ENCODE data around the gene NIPSNAP2. TPM values are rescaled to one million over a fixed set of nuclear protein-coding genes. Genes with fewer than 3 reads are reported as not detected.

The NIPSNAP2 gene
- total and polyA plus RNA-seq, 2 of the 13 experiments (the other 11 are each of a cell fraction or from before 2014, with no cell fraction given), result 40.3 to 61.5 TPM

DNA sequence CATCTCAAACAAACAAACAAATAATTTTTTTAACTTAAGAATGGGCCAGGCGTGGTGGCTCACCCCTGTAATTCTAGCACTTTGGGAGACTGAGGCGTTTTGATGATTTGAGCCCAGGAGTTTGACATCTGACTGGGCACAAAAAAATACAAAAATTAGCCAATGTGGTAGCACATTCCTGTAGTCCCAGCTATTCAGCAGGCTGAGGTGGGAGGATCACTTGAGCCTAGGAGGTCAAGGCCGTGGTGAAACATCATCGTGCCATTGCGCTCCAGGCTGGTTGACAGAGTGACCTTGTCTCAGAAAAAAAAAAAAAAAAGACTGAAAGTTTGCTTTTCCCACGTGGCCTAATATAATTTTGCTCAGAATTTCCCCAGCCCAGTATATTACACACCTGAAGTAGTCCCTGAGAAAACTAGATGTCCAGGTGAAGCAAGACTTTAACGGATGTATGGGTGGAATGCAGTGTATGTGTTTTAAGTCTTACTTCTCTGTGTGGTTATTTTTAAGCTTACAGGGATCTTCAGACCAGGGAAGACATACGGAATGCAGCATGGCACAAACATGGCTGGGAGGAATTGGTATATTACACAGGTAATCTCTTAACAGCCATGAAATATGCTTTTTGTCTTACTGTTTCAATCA lies 32.6 kb downstream of the NIPSNAP2 start (continued):
- TF ChIP-seq, protein P1, sequence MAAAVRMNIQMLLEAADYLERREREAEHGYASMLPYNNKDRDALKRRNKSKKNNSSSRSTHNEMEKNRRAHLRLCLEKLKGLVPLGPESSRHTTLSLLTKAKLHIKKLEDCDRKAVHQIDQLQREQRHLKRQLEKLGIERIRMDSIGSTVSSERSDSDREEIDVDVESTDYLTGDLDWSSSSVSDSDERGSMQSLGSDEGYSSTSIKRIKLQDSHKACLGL (CRISPR knock-in tag; IDR thresholded peaks at IDR 0.05), result no peak
- 0 out of 2 replicates have a peak, but pooled peaks have one; percentile 39 for TF ChIP-seq YEATS4 (CRISPR knock-in tag; IDR thresholded peaks at IDR 0.05; ENCODE audit: borderline replicate concordance)
- TF ChIP-seq CENPT (CRISPR knock-in tag; IDR thresholded peaks at IDR 0.05; ENCODE audit: low read depth), result no peak
- no peak for TF ChIP-seq GABPA (IDR thresholded peaks at IDR 0.05; ENCODE audit: low read depth, low read length)
- TF ChIP-seq GABPA (CRISPR knock-in tag; IDR thresholded peaks at IDR 0.05; ENCODE audit: low read depth), result peak; percentile 33; the same call in 1 of the 2 replicates
- no peak for TF ChIP-seq RARG (CRISPR knock-in tag; IDR thresholded peaks at IDR 0.05; ENCODE audit: low read depth)
- TF ChIP-seq, protein P2, sequence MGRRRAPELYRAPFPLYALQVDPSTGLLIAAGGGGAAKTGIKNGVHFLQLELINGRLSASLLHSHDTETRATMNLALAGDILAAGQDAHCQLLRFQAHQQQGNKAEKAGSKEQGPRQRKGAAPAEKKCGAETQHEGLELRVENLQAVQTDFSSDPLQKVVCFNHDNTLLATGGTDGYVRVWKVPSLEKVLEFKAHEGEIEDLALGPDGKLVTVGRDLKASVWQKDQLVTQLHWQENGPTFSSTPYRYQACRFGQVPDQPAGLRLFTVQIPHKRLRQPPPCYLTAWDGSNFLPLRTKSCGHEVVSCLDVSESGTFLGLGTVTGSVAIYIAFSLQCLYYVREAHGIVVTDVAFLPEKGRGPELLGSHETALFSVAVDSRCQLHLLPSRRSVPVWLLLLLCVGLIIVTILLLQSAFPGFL (CRISPR knock-in tag; IDR thresholded peaks at IDR 0.05), result no peak
- TF ChIP-seq ZNF556 (CRISPR knock-in tag; IDR thresholded peaks at IDR 0.05; ENCODE audit: borderline replicate concordance), result no peak
- 0 out of 2 replicates have a peak, but pooled peaks have one; percentile 44 for TF ChIP-seq KLF12 (CRISPR knock-in tag; IDR thresholded peaks at IDR 0.05; ENCODE audit: borderline replicate concordance)
- peak; percentile 95 for TF ChIP-seq NR2F6 (IDR thresholded peaks at IDR 0.05)
- TF ChIP-seq NR2F6 (CRISPR knock-in tag; IDR thresholded peaks at IDR 0.05), result peak; percentile 98
- TF ChIP-seq KLF16 (CRISPR knock-in tag; IDR thresholded peaks at IDR 0.05), result 0 out of 4 replicates have a peak, but pooled peaks of 1 of the 2 experiments have one; percentile 52
- TF ChIP-seq SCMH1 (CRISPR knock-in tag; IDR thresholded peaks at IDR 0.05; ENCODE audit: borderline replicate concordance), result no peak
- TF ChIP-seq, protein P3, sequence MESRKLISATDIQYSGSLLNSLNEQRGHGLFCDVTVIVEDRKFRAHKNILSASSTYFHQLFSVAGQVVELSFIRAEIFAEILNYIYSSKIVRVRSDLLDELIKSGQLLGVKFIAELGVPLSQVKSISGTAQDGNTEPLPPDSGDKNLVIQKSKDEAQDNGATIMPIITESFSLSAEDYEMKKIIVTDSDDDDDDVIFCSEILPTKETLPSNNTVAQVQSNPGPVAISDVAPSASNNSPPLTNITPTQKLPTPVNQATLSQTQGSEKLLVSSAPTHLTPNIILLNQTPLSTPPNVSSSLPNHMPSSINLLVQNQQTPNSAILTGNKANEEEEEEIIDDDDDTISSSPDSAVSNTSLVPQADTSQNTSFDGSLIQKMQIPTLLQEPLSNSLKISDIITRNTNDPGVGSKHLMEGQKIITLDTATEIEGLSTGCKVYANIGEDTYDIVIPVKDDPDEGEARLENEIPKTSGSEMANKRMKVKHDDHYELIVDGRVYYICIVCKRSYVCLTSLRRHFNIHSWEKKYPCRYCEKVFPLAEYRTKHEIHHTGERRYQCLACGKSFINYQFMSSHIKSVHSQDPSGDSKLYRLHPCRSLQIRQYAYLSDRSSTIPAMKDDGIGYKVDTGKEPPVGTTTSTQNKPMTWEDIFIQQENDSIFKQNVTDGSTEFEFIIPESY (CRISPR knock-in tag; IDR thresholded peaks at IDR 0.05), result no peak
- peak; percentile 93 for TF ChIP-seq ESRRA (CRISPR knock-in tag; IDR thresholded peaks at IDR 0.05; ENCODE audit: low read depth)
- TF ChIP-seq SATB2 (CRISPR knock-in tag; IDR thresholded peaks at IDR 0.05), result no peak
- TF ChIP-seq ZNF577 (CRISPR knock-in tag; IDR thresholded peaks at IDR 0.05; ENCODE audit: borderline replicate concordance, low read depth), result no peak
- TF ChIP-seq SIX1 (CRISPR knock-in tag; IDR thresholded peaks at IDR 0.05; ENCODE audit: borderline replicate concordance), result peak; percentile 52; the same call in 1 of the 2 replicates
- TF ChIP-seq SUZ12 (IDR thresholded peaks at IDR 0.05; ENCODE audit: low read depth, low read length), result no peak
- peak; percentile 48 for TF ChIP-seq ASH2L (IDR thresholded peaks at IDR 0.05; ENCODE audit: insufficient read length, low read depth, low read length)
- TF ChIP-seq ZBTB7B (CRISPR knock-in tag; IDR thresholded peaks at IDR 0.05), result 0 out of 2 replicates have a peak, but pooled peaks have one; percentile 51
- no peak for TF ChIP-seq SYNCRIP (IDR thresholded peaks at IDR 0.05; ENCODE audit: insufficient read depth, low read depth, low read length)
- TF ChIP-seq, protein P4, sequence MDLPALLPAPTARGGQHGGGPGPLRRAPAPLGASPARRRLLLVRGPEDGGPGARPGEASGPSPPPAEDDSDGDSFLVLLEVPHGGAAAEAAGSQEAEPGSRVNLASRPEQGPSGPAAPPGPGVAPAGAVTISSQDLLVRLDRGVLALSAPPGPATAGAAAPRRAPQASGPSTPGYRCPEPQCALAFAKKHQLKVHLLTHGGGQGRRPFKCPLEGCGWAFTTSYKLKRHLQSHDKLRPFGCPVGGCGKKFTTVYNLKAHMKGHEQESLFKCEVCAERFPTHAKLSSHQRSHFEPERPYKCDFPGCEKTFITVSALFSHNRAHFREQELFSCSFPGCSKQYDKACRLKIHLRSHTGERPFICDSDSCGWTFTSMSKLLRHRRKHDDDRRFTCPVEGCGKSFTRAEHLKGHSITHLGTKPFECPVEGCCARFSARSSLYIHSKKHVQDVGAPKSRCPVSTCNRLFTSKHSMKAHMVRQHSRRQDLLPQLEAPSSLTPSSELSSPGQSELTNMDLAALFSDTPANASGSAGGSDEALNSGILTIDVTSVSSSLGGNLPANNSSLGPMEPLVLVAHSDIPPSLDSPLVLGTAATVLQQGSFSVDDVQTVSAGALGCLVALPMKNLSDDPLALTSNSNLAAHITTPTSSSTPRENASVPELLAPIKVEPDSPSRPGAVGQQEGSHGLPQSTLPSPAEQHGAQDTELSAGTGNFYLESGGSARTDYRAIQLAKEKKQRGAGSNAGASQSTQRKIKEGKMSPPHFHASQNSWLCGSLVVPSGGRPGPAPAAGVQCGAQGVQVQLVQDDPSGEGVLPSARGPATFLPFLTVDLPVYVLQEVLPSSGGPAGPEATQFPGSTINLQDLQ (CRISPR knock-in tag; IDR thresholded peaks at IDR 0.05), result no peak
- TF ChIP-seq, protein P5, sequence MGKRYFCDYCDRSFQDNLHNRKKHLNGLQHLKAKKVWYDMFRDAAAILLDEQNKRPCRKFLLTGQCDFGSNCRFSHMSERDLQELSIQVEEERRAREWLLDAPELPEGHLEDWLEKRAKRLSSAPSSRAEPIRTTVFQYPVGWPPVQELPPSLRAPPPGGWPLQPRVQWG (CRISPR knock-in tag; IDR thresholded peaks at IDR 0.05; ENCODE audit: borderline replicate concordance, low read depth), result no peak
- peak; percentile 72; the same call in 1 of the 2 replicates for TF ChIP-seq NCOA2 (CRISPR knock-in tag; IDR thresholded peaks at IDR 0.05)
